Stomach (tissue), 9 donors: ENCODE measurements around the gene CNOT2. TPM values are rescaled to one million over a fixed set of nuclear protein-coding genes. Genes with fewer than 3 reads are reported as not detected.

Experiments used
- DNase-seq, 2 donors: peaks; one replicate each; pipeline versions ENCODE4 v3.0.0 to v3.0.0-alpha.2; 2013 to 2019
- H3K27ac ChIP-seq, 5 donors: fragments of 200-600 bp in 4 of 5; sonication (generic) in 4 of 5; one replicate each; pipeline ENCODE4 v1.5.1; 2013 to 2019; ENCODE audit warnings: mild to moderate bottlenecking in 1 of 5, moderate library complexity in 1 of 5
- H3K27me3 ChIP-seq, 3 donors: fragments of 200-600 bp; sonication (generic); one replicate each; pipeline ENCODE4 v1.5.1; 2017 to 2019; ENCODE audit warnings: mixed run types in 1 of 3
- H3K36me3 ChIP-seq, 4 donors: fragments of 200-600 bp; sonication (generic); 1 replicate in 3 of 4; 2 replicates in 1 of 4; pipeline ENCODE4 v1.5.1; 2016 to 2019
- H3K4me1 ChIP-seq, 4 donors: fragments of 200-600 bp; sonication (generic); one replicate each; pipeline ENCODE4 v1.5.1; 2016 to 2019
- H3K4me3 ChIP-seq, 4 donors: fragments of 200-600 bp; sonication (generic) in 3 of 4; one replicate each; pipeline ENCODE4 v1.5.1; 2016 to 2019; ENCODE audit warnings: mild to moderate bottlenecking in 1 of 4
- H3K9me3 ChIP-seq, 4 donors: fragments of 200-600 bp; sonication (generic); one replicate each; pipeline ENCODE4 v1.5.1; 2016 to 2019
- EP300 ChIP-seq: sonication (generic); formaldehyde crosslinking; IDR thresholded peaks from one replicate; pipeline ENCODE4 v1.6.1; 2017; ENCODE audit warnings: antibody characterized with exemption
- POLR2A ChIP-seq, 4 donors: fragments of 450-650 bp; IDR thresholded peaks; one replicate each; pipeline ENCODE4 v1.6.1; 2016; ENCODE audit warnings: antibody characterized with exemption in 4 of 4, control low read depth in 2 of 4, mild to moderate bottlenecking in 1 of 4, moderate library complexity in 1 of 4
- POLR2AphosphoS5 ChIP-seq, 3 donors: sonication (generic); formaldehyde crosslinking; IDR thresholded peaks; one replicate each; pipeline ENCODE4 v1.6.1; 2016; ENCODE audit warnings: antibody characterized with exemption in 3 of 3
- whole genome bisulfite sequencing, 5 donors: extraction: QIAGEN DNeasy Blood & Tissue Kit in 3 of 5; methylation state at CpG; one replicate each; pipeline versions ENCODE4 v1.1.5 to v1.1.7; 2013 to 2018; 5-methylcytosine and 5-hydroxymethylcytosine counted together
- intact Hi-C: fragments of 100-400 bp; cut with DNase I; formaldehyde crosslinking; loops from one replicate; pipeline ENCODE4 v1.15.1; 2023; ENCODE audit warnings: low total_unique reads
- polyA plus RNA-seq, 3 donors: library from polyadenylated mRNA; stranded (reverse); fragments of 200-250 nt; gene quantifications; one replicate each; pipeline ENCODE4 v1.2.3, GENCODE V29; 2013
- total RNA-seq, 5 donors: library from RNA; depleted of rRNA; stranded (reverse); fragments of >200 nt; gene quantifications; one replicate each; pipeline versions ENCODE4 v1.1.0 to v1.2.3, GENCODE V29; 2014 to 2016
- TF ChIP-seq, protein P1 (sequence below), 7 experiments: fragments of 450-650 bp in 4 of 7; fragments of 200-600 bp in 3 of 7; sonication (generic) in 3 of 7; IDR thresholded peaks; one replicate each; pipeline ENCODE4 v1.5.1; 2016 to 2019; ENCODE audit warnings: antibody characterized with exemption in 7 of 7, control low read depth in 2 of 7, mild to moderate bottlenecking in 1 of 7
- donor health status: healthy with polysubstance abuse.
- donor health status: Bipolar disorder and iron deficiency.
- donor health status: healthy.

Gene CNOT2
- total and polyA plus RNA-seq, 8 donors, result 18.0 to 237 (median 60.0) TPM

DNA sequence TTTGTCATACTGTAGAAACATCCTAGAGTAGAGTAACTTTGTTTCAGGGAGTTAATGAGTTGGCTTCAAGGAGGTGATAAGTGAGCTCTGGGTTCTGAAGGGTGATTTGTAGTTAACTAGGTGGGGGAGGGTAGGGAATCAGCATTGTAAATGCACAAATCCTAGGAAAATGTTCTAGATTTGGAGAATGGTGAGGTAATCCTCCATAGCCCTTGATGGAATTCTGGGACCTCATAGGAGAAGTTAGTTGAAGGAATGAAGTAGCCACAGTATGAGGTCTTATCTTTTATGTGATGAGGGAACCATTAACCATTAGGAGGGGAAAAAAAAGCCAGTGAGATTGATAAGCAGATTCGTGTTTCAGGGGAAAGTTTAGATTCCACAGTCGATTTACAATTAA, 8.0 kb downstream of the CNOT2 start:
- no peak for TF ChIP-seq EP300
- TF ChIP-seq POLR2AphosphoS5 (IDR thresholded peaks at IDR 0.05), result no peak
- TF ChIP-seq, protein P1, sequence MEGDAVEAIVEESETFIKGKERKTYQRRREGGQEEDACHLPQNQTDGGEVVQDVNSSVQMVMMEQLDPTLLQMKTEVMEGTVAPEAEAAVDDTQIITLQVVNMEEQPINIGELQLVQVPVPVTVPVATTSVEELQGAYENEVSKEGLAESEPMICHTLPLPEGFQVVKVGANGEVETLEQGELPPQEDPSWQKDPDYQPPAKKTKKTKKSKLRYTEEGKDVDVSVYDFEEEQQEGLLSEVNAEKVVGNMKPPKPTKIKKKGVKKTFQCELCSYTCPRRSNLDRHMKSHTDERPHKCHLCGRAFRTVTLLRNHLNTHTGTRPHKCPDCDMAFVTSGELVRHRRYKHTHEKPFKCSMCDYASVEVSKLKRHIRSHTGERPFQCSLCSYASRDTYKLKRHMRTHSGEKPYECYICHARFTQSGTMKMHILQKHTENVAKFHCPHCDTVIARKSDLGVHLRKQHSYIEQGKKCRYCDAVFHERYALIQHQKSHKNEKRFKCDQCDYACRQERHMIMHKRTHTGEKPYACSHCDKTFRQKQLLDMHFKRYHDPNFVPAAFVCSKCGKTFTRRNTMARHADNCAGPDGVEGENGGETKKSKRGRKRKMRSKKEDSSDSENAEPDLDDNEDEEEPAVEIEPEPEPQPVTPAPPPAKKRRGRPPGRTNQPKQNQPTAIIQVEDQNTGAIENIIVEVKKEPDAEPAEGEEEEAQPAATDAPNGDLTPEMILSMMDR (IDR thresholded peaks at IDR 0.05), result no peak
- TF ChIP-seq POLR2A (IDR thresholded peaks at IDR 0.05), result no peak
- H3K36me3 ChIP-seq, result peaks cover 0 to 6% (median 0%) of the 10 kb centered on the region in 4 donors
- no peak for DNase-seq
- no peak overlapping the region for H3K4me3 ChIP-seq
- H3K9me3 ChIP-seq, result no peaks in the 10 kb centered on the region
- no peaks in the 10 kb centered on the region for H3K27me3 ChIP-seq
- WGBS, 5 donors, result 24 to 49% (median 34%) methylated on average over 2 of the region's 2 CpGs
- intact Hi-C loops, result no loop called here
- H3K27ac ChIP-seq, result no peak overlapping the region
- H3K4me1 ChIP-seq, result peaks cover 18 to 93% (median 59%) of the 10 kb centered on the region in 4 donors

- Histone ChIP-seq H3K36me3 (peaks cover 0 to 6% (median 0%) of the 10 kb centered on the region in 4 donors), H3K27ac (no peak overlapping the region), H3K4me3 (no peak overlapping the region), H3K27me3 (no peaks in the 10 kb centered on the region), H3K4me1 (peaks cover 16 to 92% (median 58%) of the 10 kb centered on the region in 4 donors), H3K9me3 (no peaks in the 10 kb centered on the region)
- TF ChIP-seq, protein P1 (IDR thresholded peaks at IDR 0.05), result no peak
- TF ChIP-seq POLR2A (IDR thresholded peaks at IDR 0.05) (no peak), POLR2AphosphoS5 (IDR thresholded peaks at IDR 0.05) (no peak), EP300 (no peak)
- 49 to 54% (median 53%) methylated on average over 2 of the region's 2 CpGs for WGBS, 5 donors
- intact Hi-C loops, result no loop called here
- no peak for DNase-seq
Measured at GRCh38 chr12:70251661-70252060, 8.4 kb downstream of the CNOT2 start.

DNA sequence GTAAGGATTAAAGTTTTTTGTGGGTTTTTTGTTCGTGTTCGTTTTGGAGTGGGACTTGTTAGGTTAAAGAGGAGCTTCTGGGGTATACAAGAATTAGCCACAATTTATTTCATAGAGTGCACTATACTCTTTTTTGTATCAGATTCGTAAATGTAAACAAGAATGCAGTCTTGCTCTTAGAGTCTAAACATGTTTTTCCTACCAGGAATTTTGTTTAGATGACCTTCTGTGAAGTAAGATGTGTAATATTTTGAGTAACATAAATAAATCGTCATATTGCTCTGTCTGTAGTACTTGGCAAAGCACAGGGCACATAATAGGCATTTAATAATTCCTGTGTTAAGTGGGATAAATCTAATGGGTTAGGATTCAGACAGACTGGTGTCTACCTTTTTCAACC, 9.6 kb downstream of the CNOT2 start:
- no peak for DNase-seq
- Histone ChIP-seq H3K27me3 (no peaks in the 10 kb centered on the region), H3K36me3 (no peaks in the 10 kb centered on the region), H3K9me3 (no peaks in the 10 kb centered on the region), H3K4me1 (peaks cover 12 to 92% (median 53%) of the 10 kb centered on the region in 4 donors), H3K4me3 (no peak overlapping the region), H3K27ac (no peak overlapping the region)
- WGBS, 5 donors, result 65 to 76% (median 67%) methylated on average over 4 of the region's 4 CpGs
- TF ChIP-seq, protein P1 (IDR thresholded peaks at IDR 0.05), result no peak
- TF ChIP-seq EP300 (no peak), POLR2A (IDR thresholded peaks at IDR 0.05) (no peak), POLR2AphosphoS5 (IDR thresholded peaks at IDR 0.05) (no peak)
- intact Hi-C loops, result no loop called here

DNA sequence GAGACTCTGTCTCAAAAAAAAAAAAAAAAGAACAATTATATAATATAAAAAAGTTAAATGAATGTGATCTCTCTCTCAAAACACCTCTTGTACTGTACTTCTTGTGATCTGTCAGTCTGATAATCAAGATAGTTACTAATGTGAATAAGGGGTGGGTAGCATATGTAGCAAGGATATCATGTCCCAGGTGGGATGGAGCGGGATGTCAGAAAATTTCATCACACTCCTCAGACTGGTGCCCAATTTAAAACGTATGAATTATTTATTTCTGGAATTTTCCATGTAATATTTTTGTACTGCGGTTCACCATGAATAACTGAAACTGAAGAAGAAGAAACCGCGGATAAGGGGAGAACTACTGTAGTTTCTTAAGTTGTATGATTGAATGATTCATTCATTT, 11.0 kb downstream of the CNOT2 start:
- TF ChIP-seq, protein P1 (IDR thresholded peaks at IDR 0.05), result no peak
- TF ChIP-seq POLR2A (IDR thresholded peaks at IDR 0.05), result no peak
- TF ChIP-seq POLR2AphosphoS5 (IDR thresholded peaks at IDR 0.05), result no peak
- no peak for TF ChIP-seq EP300
- H3K4me3 ChIP-seq, result no peak overlapping the region
- intact Hi-C loops, result no loop called here
- H3K4me1 ChIP-seq, result peaks cover 13 to 91% (median 55%) of the 10 kb centered on the region in 4 donors
- H3K36me3 ChIP-seq, result no peaks in the 10 kb centered on the region
- DNase-seq, result no peak
- 91 to 96% (median 94%) methylated on average over 5 of the region's 5 CpGs for WGBS, 5 donors
- no peaks in the 10 kb centered on the region for H3K9me3 ChIP-seq
- no peak overlapping the region for H3K27ac ChIP-seq
- no peaks in the 10 kb centered on the region for H3K27me3 ChIP-seq
